ENCODE data around the gene MYRF.

MYRF gene

GRCh38 chr11:61718046-61718531 is 34.3 kb upstream of the MYRF start:
- TF ChIP-seq CTCF (IDR thresholded peaks at IDR 0.05; ENCODE audit: insufficient read depth, low read length) (no peak), POLR2AphosphoS5 (IDR thresholded peaks at IDR 0.05; ENCODE audit: low read depth) (no peak), SPI1 (IDR thresholded peaks at IDR 0.05; ENCODE audit: borderline replicate concordance, low read depth) (no peak), GABPA (IDR thresholded peaks at IDR 0.05; ENCODE audit: low read depth) (no peak)
- TF ChIP-seq, protein P1, sequence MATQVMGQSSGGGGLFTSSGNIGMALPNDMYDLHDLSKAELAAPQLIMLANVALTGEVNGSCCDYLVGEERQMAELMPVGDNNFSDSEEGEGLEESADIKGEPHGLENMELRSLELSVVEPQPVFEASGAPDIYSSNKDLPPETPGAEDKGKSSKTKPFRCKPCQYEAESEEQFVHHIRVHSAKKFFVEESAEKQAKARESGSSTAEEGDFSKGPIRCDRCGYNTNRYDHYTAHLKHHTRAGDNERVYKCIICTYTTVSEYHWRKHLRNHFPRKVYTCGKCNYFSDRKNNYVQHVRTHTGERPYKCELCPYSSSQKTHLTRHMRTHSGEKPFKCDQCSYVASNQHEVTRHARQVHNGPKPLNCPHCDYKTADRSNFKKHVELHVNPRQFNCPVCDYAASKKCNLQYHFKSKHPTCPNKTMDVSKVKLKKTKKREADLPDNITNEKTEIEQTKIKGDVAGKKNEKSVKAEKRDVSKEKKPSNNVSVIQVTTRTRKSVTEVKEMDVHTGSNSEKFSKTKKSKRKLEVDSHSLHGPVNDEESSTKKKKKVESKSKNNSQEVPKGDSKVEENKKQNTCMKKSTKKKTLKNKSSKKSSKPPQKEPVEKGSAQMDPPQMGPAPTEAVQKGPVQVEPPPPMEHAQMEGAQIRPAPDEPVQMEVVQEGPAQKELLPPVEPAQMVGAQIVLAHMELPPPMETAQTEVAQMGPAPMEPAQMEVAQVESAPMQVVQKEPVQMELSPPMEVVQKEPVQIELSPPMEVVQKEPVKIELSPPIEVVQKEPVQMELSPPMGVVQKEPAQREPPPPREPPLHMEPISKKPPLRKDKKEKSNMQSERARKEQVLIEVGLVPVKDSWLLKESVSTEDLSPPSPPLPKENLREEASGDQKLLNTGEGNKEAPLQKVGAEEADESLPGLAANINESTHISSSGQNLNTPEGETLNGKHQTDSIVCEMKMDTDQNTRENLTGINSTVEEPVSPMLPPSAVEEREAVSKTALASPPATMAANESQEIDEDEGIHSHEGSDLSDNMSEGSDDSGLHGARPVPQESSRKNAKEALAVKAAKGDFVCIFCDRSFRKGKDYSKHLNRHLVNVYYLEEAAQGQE (IDR thresholded peaks at IDR 0.05; ENCODE audit: insufficient replicate concordance, low read depth): no peak
- no peak overlapping the region for H3K4me3 ChIP-seq (replicated peaks; ENCODE audit: insufficient read depth, low read length)
- no peak overlapping the region for H3K27ac ChIP-seq (replicated peaks)
- DNase-seq (ENCODE audit: low read depth in 1 of 2, low spot score in 1 of 2): no peak
- H3K27me3 ChIP-seq (ENCODE audit: insufficient read depth, poor library complexity, severe bottlenecking): no peaks in the 10 kb centered on the region

- Histone ChIP-seq H3K27me3 (ENCODE audit: insufficient read depth, poor library complexity, severe bottlenecking) (no peaks in the 10 kb centered on the region), H3K4me3 (replicated peaks; ENCODE audit: insufficient read depth, low read length) (no peak overlapping the region), H3K27ac (replicated peaks) (no peak overlapping the region)
- TF ChIP-seq CTCF (IDR thresholded peaks at IDR 0.05; ENCODE audit: insufficient read depth, low read length) (no peak), GABPA (IDR thresholded peaks at IDR 0.05; ENCODE audit: low read depth) (no peak), POLR2AphosphoS5 (IDR thresholded peaks at IDR 0.05; ENCODE audit: low read depth) (no peak), SPI1 (IDR thresholded peaks at IDR 0.05; ENCODE audit: borderline replicate concordance, low read depth) (no peak)
- TF ChIP-seq, protein P1 (IDR thresholded peaks at IDR 0.05; ENCODE audit: insufficient replicate concordance, low read depth): no peak
- no peak for DNase-seq (ENCODE audit: low read depth in 1 of 2, low spot score in 1 of 2)
These were observed 33.7 kb upstream of the MYRF start for GRCh38 chr11:61718621-61719302.

GRCh38 chr11:61719978-61720377 is 32.5 kb upstream of the MYRF start:
- DNase-seq (ENCODE audit: low read depth in 1 of 2, low spot score in 1 of 2): no peak
- H3K27ac ChIP-seq (replicated peaks): no peak overlapping the region
- no peak overlapping the region for H3K4me3 ChIP-seq (replicated peaks; ENCODE audit: insufficient read depth, low read length)
- TF ChIP-seq GABPA (IDR thresholded peaks at IDR 0.05; ENCODE audit: low read depth): no peak
- no peak for TF ChIP-seq CTCF (IDR thresholded peaks at IDR 0.05; ENCODE audit: insufficient read depth, low read length)
- no peak for TF ChIP-seq POLR2AphosphoS5 (IDR thresholded peaks at IDR 0.05; ENCODE audit: low read depth)
- TF ChIP-seq, protein P1 (IDR thresholded peaks at IDR 0.05; ENCODE audit: insufficient replicate concordance, low read depth): no peak
- TF ChIP-seq SPI1 (IDR thresholded peaks at IDR 0.05; ENCODE audit: borderline replicate concordance, low read depth): no peak
- no peaks in the 10 kb centered on the region for H3K27me3 ChIP-seq (ENCODE audit: insufficient read depth, poor library complexity, severe bottlenecking)

Data from HL-60 (cell line).